GM12878 (cell line): ENCODE measurements around the gene IFITM1. TPM values are rescaled to one million over a fixed set of nuclear protein-coding genes. Genes with fewer than 3 reads are reported as not detected.
A peak's percentile ranks its signal among the peaks of the same experiment; 100 is the strongest.

Source experiments
- ATAC-seq: fragments of 200-7000 bp; cut with Tn5 transposase; 3 replicates; pipeline ENCODE4 v1.9.1; 2020; ENCODE audit warnings: mild to moderate bottlenecking, moderate library complexity
- BruUV-seq: library from RNA; stranded (reverse); fragments of 400-500 nt; replicated peaks from 2 replicates; lab custom pipeline; 2021; lab: Mats Ljungman, UMichigan
- CTCF ChIA-PET: fragments of 300-600 bp; sonication (Branson Sonifier 250); formaldehyde crosslinking; extraction: SDS; loops from one replicate; lab custom pipeline; 2021; ENCODE audit warnings: inconsistent platforms; lab: Yijun Ruan, JAX
- POLR2A ChIA-PET: fragments of 350-600 bp; formaldehyde crosslinking; extraction: SDS; loops from one replicate; lab custom pipeline; 2021; ENCODE audit warnings: inconsistent platforms; lab: Charles Lee
- RAD21 ChIA-PET: fragments of 300-600 bp; sonication (Branson Sonifier 250); formaldehyde crosslinking; loops from one replicate; lab custom pipeline; 2023; ENCODE audit warnings: antibody characterized with exemption; ENCODE audit not compliant: unreplicated experiment; lab: Charles Lee
- SMC1A ChIA-PET: fragments of 300-600 bp; sonication (Branson Sonifier 250); formaldehyde crosslinking; loops from one replicate; lab custom pipeline; 2023; ENCODE audit not compliant: unreplicated experiment, uncharacterized antibody; lab: Charles Lee
- DNase-seq: peaks from one replicate; pipeline ENCODE4 v3.0.0-alpha.2; 2011; ENCODE audit warnings: low read depth, low spot score
- FAIRE-seq: peaks from 3 replicates; lab custom pipeline; 2011; peaks lifted over from hg19 to GRCh38; lab: Jason Lieb, UNC
- H2AFZ ChIP-seq: 2 replicates; pipeline ENCODE4 v1.6.0; 2011; ENCODE audit warnings: low read depth, low read length, control low read depth; ENCODE audit not compliant: control insufficient read depth
- H3K27ac ChIP-seq: 2 replicates; pipeline ENCODE4 v1.5.1; 2011; ENCODE audit warnings: control low read depth; ENCODE audit not compliant: control insufficient read depth, insufficient read depth
- H3K27me3 ChIP-seq, 2 experiments: replicated peaks in 1 of 2; 2 replicates each; pipeline versions ENCODE4 v1.6.0 to v1.6.1; 2011; ENCODE audit warnings: low read length in 1 of 2; ENCODE audit not compliant: control insufficient read depth in 2 of 2, insufficient read depth in 2 of 2
- H3K36me3 ChIP-seq, 2 experiments: 2 replicates each; pipeline ENCODE4 v1.5.1; 2011; ENCODE audit warnings: low read length in 1 of 2; ENCODE audit not compliant: control insufficient read depth in 2 of 2, insufficient read depth in 2 of 2
- H3K4me1 ChIP-seq: 2 replicates; pipeline ENCODE4 v1.6.1; 2011; ENCODE audit warnings: mild to moderate bottlenecking, low read length, moderate library complexity, mixed read lengths; ENCODE audit not compliant: control insufficient read depth, insufficient read depth
- H3K4me2 ChIP-seq: 2 replicates; pipeline ENCODE4 v1.6.0; 2011; ENCODE audit warnings: control low read depth; ENCODE audit not compliant: control insufficient read depth, insufficient read depth
- H3K4me3 ChIP-seq: fragments of 200-600 bp; sonication (generic); 2 replicates; pipeline ENCODE4 v1.5.1; 2016
- H3K79me2 ChIP-seq: 2 replicates; pipeline ENCODE4 v1.6.0; 2011; ENCODE audit warnings: low read length; ENCODE audit not compliant: control insufficient read depth, insufficient read depth
- H3K9ac ChIP-seq: 2 replicates; pipeline ENCODE4 v1.8.0; 2011; ENCODE audit warnings: low read length, control low read depth, mixed read lengths; ENCODE audit not compliant: control insufficient read depth, insufficient read depth
- H3K9me3 ChIP-seq: replicated peaks from 3 replicates; pipeline ENCODE4 v1.5.1; 2011; ENCODE audit warnings: mild to moderate bottlenecking, low read length; ENCODE audit not compliant: control insufficient read depth, insufficient read depth
- H4K20me1 ChIP-seq: 2 replicates; pipeline ENCODE4 v1.6.0; 2011; ENCODE audit not compliant: control insufficient read depth, insufficient read depth
- BHLHE40 ChIP-seq, 2 experiments: fragments of 450-650 bp in 1 of 2; IDR thresholded peaks; 2 replicates each; pipeline ENCODE4 v1.6.1; 2011 to 2017; ENCODE audit warnings: low read depth in 2 of 2, borderline replicate concordance in 1 of 2, improper control_type of control experiment in 1 of 2, low read length in 1 of 2, mild to moderate bottlenecking in 1 of 2
- CREB1 ChIP-seq: IDR thresholded peaks from 2 replicates; pipeline ENCODE4 v1.6.1; 2012; ENCODE audit warnings: low read depth, mild to moderate bottlenecking, inconsistent platforms
- GATAD2B ChIP-seq: fragments of 450-650 bp; conservative IDR thresholded peaks from 2 replicates; pipeline ENCODE4 v1.6.1; 2017; ENCODE audit warnings: low read depth, mild to moderate bottlenecking, moderate library complexity
- IKZF2 ChIP-seq, 2 experiments: fragments of 450-650 bp; IDR thresholded peaks; 2 replicates each; pipeline ENCODE4 v1.6.1; 2017; ENCODE audit warnings: mild to moderate bottlenecking in 2 of 2, moderate library complexity in 2 of 2
- KLF5 ChIP-seq: fragments of 450-650 bp; IDR thresholded peaks from 2 replicates; pipeline ENCODE4 v1.6.1; 2014; ENCODE audit warnings: mild to moderate bottlenecking; ENCODE audit not compliant: partially characterized antibody
- MXI1 ChIP-seq: fragments of 150-350 bp; IDR thresholded peaks from 2 replicates; pipeline ENCODE4 v1.6.1; 2011; ENCODE audit warnings: low read depth, mild to moderate bottlenecking, inconsistent platforms, low read length, improper control_type of control experiment
- NRF1 ChIP-seq: conservative IDR thresholded peaks from 2 replicates; pipeline ENCODE4 v1.6.1; 2011; ENCODE audit warnings: mild to moderate bottlenecking, low read depth, low read length, improper control_type of control experiment
- PBX3 ChIP-seq: IDR thresholded peaks from 2 replicates; pipeline ENCODE4 v1.6.1; 2011; ENCODE audit warnings: mild to moderate bottlenecking, low read depth, low read length, moderate library complexity; ENCODE audit not compliant: insufficient replicate concordance
- RB1 ChIP-seq: fragments of 450-650 bp; formaldehyde crosslinking; IDR thresholded peaks from 2 replicates; pipeline ENCODE4 v1.6.1; 2017; ENCODE audit warnings: mild to moderate bottlenecking, borderline replicate concordance
- USF1 ChIP-seq: IDR thresholded peaks from 2 replicates; pipeline ENCODE4 v1.6.1; 2011; ENCODE audit warnings: borderline replicate concordance, low read depth, mild to moderate bottlenecking, moderate library complexity, mixed read lengths, low read length; ENCODE audit not compliant: insufficient read depth; ENCODE audit errors: extremely low read length
- WGBS: methylation state at CpG from one replicate; pipeline ENCODE4 v1.1.6; 2016; ENCODE audit warnings: low lambda C conversion rate; ENCODE audit not compliant: insufficient replicate concordance, insufficient coverage; ENCODE audit errors: missing lambda C conversion rate; 5-methylcytosine and 5-hydroxymethylcytosine counted together
- in situ Hi-C: fragments of 300-500 bp; cut with MboI; formaldehyde crosslinking; loops from 9 replicates; pipeline ENCODE4 v1.14.3; 2018; ENCODE audit warnings: mixed read lengths
- intact Hi-C: fragments of 100-400 bp; cut with micrococcal nuclease; formaldehyde crosslinking; loops from one replicate; pipeline ENCODE4 v1.14.2; 2022; ENCODE audit not compliant: unreplicated experiment
- polyA plus RNA-seq, 11 experiments: library from polyadenylated mRNA; depleted of rRNA in 4 of 11; unstranded in 6 of 11; stranded (reverse) in 5 of 11; fragments of >200 nt; fragmentation: Nextera tagmentation in 4 of 11; fragmentation: Illumina TruSeq in 1 of 11; extraction: Ambion mirVana in 4 of 11; extraction: Trizol in 1 of 11; gene quantifications; 1 replicate in 1 of 11; 2 replicates in 10 of 11; pipeline versions ENCODE4 v1.2.1 to v1.2.3, GENCODE V29; 2011 to 2016; ENCODE audit warnings: inconsistent platforms in 2 of 11, missing spikeins in 2 of 11, low read depth in 1 of 11
- total RNA-seq, 4 experiments: library from RNA; depleted of rRNA in 3 of 4; stranded (reverse); fragments of >200 nt in 3 of 4; fragmentation: Illumina TruSeq in 1 of 4; extraction: Trizol in 1 of 4; gene quantifications; 2 replicates each; pipeline versions ENCODE4 v1.2.1 to v1.2.3, GENCODE V29; 2013 to 2021

The IFITM1 gene
- total and polyA plus RNA-seq, 10 of the 15 experiments (the other 5 are each of a cell fraction or from before 2014, with no cell fraction given) = 396 to 2,788 (median 607) TPM

GRCh38 chr11:289712-290620 is 23.9 kb upstream of the IFITM1 start:
- Histone ChIP-seq H3K27me3 (peaks cover 1 to 2% of the 10 kb centered on the region in 2 experiments; a peak in 3 of 4 replicates), H3K9ac (no peak overlapping the region), H3K9me3 (no peaks in the 10 kb centered on the region), H2AFZ (no peak overlapping the region), H3K4me2 (peak overlapping the region; percentile 82), H3K4me3 (peak overlapping the region; percentile 58), H3K4me1 (peaks cover 8% of the 10 kb centered on the region; the same call in 1 of the 2 replicates), H3K36me3 (no peaks in the 10 kb centered on the region), H3K79me2 (no peaks in the 10 kb centered on the region), H3K27ac (no peak overlapping the region), H4K20me1 (no peaks in the 10 kb centered on the region)
- intact Hi-C loops = no loop called here
- ATAC-seq = no peak; the same call in 1 of the 3 replicates
- POLR2A ChIA-PET = interaction anchor here (0.6 to 3.5 kb wide), 4 partner anchors 22 to 40 kb away, joined by 3 to 10 read pairs (median 4); no protein-coding TSS in a partner anchor
- TF ChIP-seq PBX3 (no peak), GATAD2B (0 out of 2 replicates have a peak, but pooled peaks have one; percentile 20), IKZF2 (IDR thresholded peaks at IDR 0.05) (no peak), CREB1 (no peak), NRF1 (no peak), KLF5 (no peak), MXI1 (no peak), USF1 (no peak), BHLHE40 (IDR thresholded peaks at IDR 0.05; ENCODE audit: borderline replicate concordance in 1 of 2, low read depth in 2 of 2, low read length in 1 of 2) (peak; percentile 15 to 76; a peak in 2 of 4 replicates), RB1 (no peak)
- in situ Hi-C loops = no loop called here
- CTCF ChIA-PET = interaction anchor here (1.7 to 1.8 kb wide), 3 partner anchors 15 to 39 kb away, joined by 3 to 9 read pairs (median 7); no protein-coding TSS in a partner anchor
- 73% methylated on average over 36 of the region's 48 CpGs for WGBS
- RAD21 ChIA-PET = interaction anchor here (1.0 to 1.4 kb wide), 3 partner anchors 21 to 83 kb away, joined by 3 to 4 read pairs (median 4); partner anchors contain the start of genes BET1L and RIC8A
- TSS peak; percentile 76 for BruUV-seq
- no peak for DNase-seq
- SMC1A ChIA-PET = interaction anchor here (0.6 to 1.2 kb wide), 2 partner anchors 18 to 39 kb away, joined by 3 to 4 read pairs; no protein-coding TSS in a partner anchor
- no peak for FAIRE-seq
